Measurements from ENCODE around the gene DISP1.
"Not testable (repeated sequence)": the region's sequence is repeated elsewhere in the genome, so short reads cannot be mapped to it uniquely, and the experiment has no call there.

The DISP1 gene

GRCh38 chr1:222798975-222799374, 15.9 kb upstream of the DISP1 start:
- DNase-seq: no peak

DNA sequence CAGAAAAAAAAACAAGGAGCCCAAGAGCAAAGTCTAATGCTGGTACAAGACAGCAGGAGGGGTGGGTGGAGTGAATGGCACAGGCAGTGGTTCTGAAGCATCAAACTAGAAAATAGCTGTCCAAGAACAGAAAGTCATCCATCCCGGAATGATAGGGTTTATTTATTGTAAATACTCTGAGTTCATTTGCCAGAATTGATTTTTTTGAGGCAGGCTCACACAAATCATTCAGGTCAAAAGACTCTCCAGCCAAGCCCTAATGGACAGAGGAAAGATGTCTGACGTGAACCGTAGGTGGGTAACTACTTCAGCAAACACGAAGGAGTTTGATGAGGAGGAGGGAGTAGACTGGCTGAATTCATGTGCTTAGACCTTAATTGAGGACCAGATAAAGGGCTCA, 13.8 kb upstream of the DISP1 start:
- DNase-seq: no peak

- DNase-seq: no peak
These were observed 3.2 kb upstream of the DISP1 start for GRCh38 chr1:222811671-222812070.

DNA sequence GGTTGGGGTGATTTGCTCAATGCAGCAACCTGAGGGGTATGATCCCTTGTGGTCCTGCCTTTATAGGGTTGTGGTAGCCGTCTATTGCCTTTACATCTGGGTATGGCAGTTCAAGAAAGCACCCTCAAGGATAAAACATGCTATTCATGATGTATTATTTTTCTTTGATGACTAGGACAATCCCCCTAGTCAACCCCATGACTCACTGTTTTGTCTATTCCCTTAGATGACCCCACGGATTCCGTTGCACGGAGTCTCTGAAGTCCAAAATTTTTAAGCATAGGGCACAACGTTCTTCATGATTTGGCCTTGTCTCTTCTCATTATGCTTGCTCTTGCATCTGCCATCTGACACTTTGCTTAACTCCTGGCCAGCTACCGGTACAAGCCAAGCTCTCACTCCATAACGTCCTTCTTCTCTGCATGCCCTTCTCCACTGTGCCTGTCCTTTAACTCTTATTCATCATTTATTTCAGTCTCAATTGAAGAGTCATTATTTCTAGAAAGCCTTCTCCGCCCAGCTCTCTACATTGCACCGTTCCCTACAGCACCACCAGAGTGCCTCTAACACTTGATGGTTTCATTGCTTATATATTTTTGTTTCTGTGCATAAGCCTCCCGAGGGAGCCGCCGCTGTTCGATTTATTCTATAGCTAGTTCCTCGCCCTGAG, 838 bp upstream of the DISP1 start:
- DNase-seq: no peak

DNA sequence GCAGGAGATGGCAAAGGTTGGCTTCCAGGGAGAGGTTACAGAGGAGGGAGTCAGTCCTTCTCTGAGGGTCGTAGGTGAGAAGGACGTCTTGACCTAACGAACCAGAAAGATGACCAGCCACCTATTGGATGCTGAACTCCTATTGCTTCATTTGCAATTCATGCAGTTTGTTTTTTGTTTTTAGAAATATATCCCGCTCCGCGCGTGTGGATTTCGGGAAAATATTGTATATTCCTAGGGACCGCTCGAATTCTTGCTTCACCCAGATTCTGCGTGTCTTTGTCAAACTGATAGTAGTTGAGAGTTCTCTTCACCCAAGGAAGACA, 564 bp downstream of the DISP1 start:
- DNase-seq: no peak

DNA sequence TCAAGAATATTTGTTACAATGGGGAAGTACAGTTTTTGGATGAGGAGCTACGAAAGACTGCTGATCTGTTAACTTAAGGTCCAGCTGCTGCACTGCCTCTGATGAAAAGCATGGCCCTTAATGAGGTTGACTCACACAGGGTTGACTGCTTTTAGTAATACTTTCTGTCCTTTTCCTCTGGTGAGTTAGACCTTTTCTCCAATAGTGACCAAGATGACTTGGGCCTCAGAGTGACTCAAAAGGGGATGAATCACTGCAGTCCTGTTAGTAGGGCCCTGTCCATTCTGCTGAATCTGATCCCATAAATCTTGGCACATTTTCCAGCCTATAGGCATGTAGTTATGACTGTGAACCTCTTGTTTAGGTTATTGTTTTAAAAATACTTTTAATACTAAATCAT, 2.7 kb downstream of the DISP1 start:
- DNase-seq: no peak

DNA sequence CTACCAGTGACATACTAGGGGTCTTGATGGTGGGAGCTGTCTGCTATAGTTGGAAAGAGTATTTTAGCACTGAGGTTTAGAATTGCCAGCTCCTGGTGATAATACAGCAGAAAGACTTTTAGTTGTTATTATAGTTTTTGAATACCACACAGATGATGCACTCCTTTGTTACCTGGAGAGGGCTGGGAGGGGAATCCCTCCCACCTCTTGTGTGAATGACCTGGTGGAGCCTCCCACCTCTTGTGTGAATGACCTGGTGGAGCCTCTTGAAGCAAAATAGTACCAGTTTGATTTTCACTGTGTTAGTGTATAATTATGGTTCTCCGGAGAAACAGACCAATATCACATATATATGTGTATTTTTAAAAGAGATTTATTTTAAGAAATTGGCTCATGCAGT, 3.3 kb downstream of the DISP1 start:
- no peak for DNase-seq

- DNase-seq: no peak
These were observed 5.4 kb downstream of the DISP1 start for GRCh38 chr1:222820171-222820712.

DNA sequence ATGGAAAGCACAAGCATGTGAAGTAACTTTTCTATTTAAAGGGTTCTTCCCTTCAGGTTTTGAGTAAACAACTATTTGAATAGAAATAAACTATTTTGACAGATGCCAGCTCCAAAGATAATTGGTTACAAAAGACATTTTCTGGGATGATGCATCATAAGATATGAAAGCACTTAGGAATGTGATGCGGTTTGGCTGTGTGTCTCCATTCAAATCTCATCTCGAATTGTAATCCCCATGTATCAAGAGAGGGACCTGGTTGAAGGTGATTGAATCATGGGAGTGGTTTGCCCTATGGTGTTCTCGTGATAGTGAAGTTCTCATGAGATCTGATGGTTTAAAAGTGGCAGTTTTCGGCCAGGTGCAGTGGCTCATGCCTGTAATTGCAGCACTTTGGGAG, 6.4 kb downstream of the DISP1 start:
- DNase-seq: no peak

- DNase-seq: no peak
These were observed 8.9 kb downstream of the DISP1 start for GRCh38 chr1:222823695-222824094.

DNA sequence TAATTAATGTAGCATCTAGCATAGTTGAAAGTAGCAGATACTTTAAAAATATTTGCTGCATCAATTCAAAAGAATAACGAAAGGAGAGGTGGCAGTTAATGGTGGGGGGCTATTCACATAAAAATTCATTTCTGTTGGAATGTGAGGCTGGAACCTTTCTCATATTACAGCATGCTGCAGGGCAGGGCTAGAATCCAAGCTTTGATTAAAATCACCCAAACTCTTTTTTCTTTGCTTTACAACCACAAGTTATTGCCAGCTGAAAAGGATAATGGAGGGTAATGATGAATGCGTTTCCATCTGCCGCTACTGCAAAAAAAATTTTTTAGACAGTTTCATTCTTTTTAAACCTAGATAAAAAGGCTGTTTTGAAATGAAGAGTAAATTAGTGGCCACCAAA, 9.8 kb downstream of the DISP1 start:
- no peak for DNase-seq

DNA sequence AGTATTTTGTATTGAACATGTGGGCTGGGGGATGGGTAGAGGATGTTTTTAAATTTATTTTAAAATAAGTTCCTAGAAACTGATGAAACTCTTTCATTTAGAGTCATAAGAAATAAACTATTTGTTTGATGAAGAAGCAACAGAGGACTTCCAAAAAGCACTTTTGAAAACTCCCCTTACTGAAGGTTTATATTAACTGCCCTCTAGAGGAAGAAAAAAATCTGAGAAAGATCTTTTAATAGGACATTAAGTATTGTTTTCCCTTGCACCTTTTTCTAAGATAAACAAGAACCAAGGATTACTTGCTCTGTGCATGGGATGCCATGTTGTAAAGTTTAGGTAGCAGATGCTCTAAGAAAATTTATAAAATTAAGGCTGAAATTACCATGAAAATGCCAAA, 14.1 kb downstream of the DISP1 start:
- no peak for DNase-seq

GRCh38 chr1:222829868-222830267, 15.0 kb downstream of the DISP1 start:
- DNase-seq: no peak

- DNase-seq: no peak
These were observed 18.6 kb downstream of the DISP1 start for GRCh38 chr1:222833356-222833876.

DNA sequence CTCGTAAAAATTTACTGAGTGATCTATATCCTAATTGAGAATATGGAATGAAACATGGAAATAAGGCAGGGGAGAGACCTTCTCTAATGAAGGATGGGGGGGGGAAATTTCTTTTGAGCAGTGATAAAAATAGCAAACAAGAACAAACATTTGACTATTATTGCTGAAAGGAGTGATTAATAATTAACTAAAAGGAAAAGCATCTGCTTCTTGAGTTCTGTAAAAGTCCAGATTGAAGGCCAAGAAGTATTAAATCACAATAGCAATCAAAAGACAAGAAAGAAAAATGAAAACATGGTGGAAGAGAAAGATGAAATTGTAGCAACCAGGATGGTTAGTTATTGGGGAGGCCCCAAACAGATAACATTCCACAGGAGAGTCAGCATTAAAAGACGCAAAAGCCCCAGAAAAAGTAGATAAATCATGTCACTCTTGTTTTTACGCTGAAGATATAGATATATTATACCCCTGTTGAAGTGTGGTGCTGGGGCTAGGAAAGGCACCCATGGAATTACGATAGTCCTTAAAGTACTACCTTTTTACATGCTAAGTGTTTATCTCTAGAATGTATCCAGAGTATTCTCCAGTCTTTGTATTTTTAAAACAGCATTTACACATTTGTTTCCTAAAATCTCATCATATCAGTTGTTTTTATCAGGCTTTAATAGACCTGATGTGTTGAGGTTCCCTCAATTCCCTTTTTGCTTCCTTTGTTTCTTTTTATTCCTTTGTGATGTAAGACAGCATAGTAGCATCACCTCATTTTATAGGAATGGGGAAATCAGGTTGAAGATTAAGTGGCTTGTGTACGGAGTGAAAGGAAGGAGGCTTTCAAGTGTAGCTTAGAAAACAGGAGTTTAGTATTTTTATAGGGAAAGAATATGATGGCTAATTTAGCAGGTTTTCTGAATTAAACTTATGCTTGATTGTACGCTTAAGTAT, 28.9 kb downstream of the DISP1 start:
- DNase-seq: no peak

GRCh38 chr1:222844411-222844779, 29.6 kb downstream of the DISP1 start:
- DNase-seq: no peak

- DNase-seq: no peak
These were observed 30.9 kb downstream of the DISP1 start for GRCh38 chr1:222845763-222846162.

- DNase-seq: not testable (repeated sequence)
These were observed 35.7 kb downstream of the DISP1 start for GRCh38 chr1:222850550-222850949.

DNA sequence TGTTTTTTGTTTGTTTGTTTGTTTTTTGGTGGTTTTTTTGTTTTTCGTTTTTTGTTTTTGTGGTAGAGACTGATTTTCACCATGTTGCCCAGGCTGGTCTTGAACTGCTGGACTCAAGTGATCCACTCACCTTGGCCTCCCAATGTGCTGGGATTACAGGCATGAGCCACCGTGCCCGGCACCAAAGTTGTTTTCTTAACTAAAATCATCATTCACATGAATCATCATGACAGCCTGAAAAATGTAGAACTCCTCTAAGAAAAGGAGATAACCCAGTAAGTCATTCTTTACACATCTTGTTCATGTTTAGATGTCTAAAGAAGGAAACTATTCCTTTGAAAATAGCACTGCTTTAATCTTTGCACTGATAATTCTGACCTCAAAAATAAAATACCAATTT, 37.5 kb downstream of the DISP1 start:
- DNase-seq: no peak

GRCh38 chr1:222861062-222861461, 46.2 kb downstream of the DISP1 start:
- no peak for DNase-seq
